Stimulated activated naive CD8-positive, alpha-beta T cell treated with anti-CD3 and anti-CD28 coated beads, Interleukin-15, Interleukin-2, amounts not matched to agents 100 ng/mL and 50 ng/mL, for 24 hours (primary cell): ENCODE results near the gene TMEFF2.
"Not testable (repeated sequence)": the region's sequence is repeated elsewhere in the genome, so short reads cannot be mapped to it uniquely, and the experiment has no call there.

ENCODE experiments used
- H3K27ac Mint-ChIP-seq: one replicate; pipeline ENCODE4 v1.8.0; 2021; ENCODE audit warnings: mild to moderate bottlenecking, mixed read lengths
- H3K27me3 Mint-ChIP-seq: one replicate; pipeline ENCODE4 v1.8.0; 2021; ENCODE audit warnings: mixed read lengths
- H3K36me3 Mint-ChIP-seq: one replicate; pipeline ENCODE4 v1.8.0; 2021; ENCODE audit warnings: low read depth, mixed read lengths
- H3K4me1 Mint-ChIP-seq: one replicate; pipeline ENCODE4 v1.8.0; 2021; ENCODE audit warnings: low read depth, mixed read lengths
- H3K4me3 Mint-ChIP-seq: one replicate; pipeline ENCODE4 v1.8.0; 2021; ENCODE audit warnings: mild to moderate bottlenecking, mixed read lengths
- H3K9me3 Mint-ChIP-seq: one replicate; pipeline ENCODE4 v1.8.0; 2021; ENCODE audit warnings: mixed read lengths

Gene TMEFF2

GRCh38 chr2:192126912-192127311 is 67.8 kb downstream of the TMEFF2 start:
- H3K4me3 Mint-ChIP-seq: no peak overlapping the region
- no peaks in the 10 kb centered on the region for H3K36me3 Mint-ChIP-seq
- H3K27ac Mint-ChIP-seq: no peak overlapping the region
- H3K4me1 Mint-ChIP-seq: no peaks in the 10 kb centered on the region
- no peaks in the 10 kb centered on the region for H3K27me3 Mint-ChIP-seq
- H3K9me3 Mint-ChIP-seq: no peaks in the 10 kb centered on the region

- Mint-ChIP-seq H3K4me1 (no peaks in the 10 kb centered on the region), H3K9me3 (no peaks in the 10 kb centered on the region), H3K36me3 (no peaks in the 10 kb centered on the region), H3K4me3 (no peak overlapping the region), H3K27me3 (no peaks in the 10 kb centered on the region), H3K27ac (no peak overlapping the region)
These were observed 68.3 kb downstream of the TMEFF2 start for GRCh38 chr2:192126426-192126825.

GRCh38 chr2:192124571-192124970 is 70.2 kb downstream of the TMEFF2 start:
- Mint-ChIP-seq H3K9me3 (no peaks in the 10 kb centered on the region), H3K4me1 (no peaks in the 10 kb centered on the region), H3K4me3 (no peak overlapping the region), H3K27ac (no peak overlapping the region), H3K27me3 (no peaks in the 10 kb centered on the region), H3K36me3 (no peaks in the 10 kb centered on the region)

DNA sequence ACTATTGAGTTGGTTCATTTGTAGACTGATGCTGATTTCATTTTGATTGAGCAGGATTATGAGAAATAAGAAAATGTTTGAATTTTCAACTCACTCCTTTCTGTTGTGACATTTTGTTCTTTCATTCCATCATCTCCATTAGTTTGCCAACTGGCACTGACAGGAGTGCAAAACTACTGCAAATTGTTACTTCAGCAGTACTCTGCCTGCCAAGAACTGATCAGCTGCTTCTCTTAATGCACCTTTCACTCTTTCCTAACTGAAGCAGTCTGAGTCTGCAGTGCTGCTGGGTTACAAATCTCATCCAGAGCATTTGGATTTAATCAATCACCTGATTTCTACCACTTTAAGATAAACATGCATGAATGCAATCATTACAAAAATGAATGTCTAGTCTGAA is 70.9 kb downstream of the TMEFF2 start:
- H3K36me3 Mint-ChIP-seq: no peaks in the 10 kb centered on the region
- no peak overlapping the region for H3K4me3 Mint-ChIP-seq
- H3K27ac Mint-ChIP-seq: no peak overlapping the region
- no peaks in the 10 kb centered on the region for H3K9me3 Mint-ChIP-seq
- H3K27me3 Mint-ChIP-seq: no peaks in the 10 kb centered on the region
- H3K4me1 Mint-ChIP-seq: no peaks in the 10 kb centered on the region

DNA sequence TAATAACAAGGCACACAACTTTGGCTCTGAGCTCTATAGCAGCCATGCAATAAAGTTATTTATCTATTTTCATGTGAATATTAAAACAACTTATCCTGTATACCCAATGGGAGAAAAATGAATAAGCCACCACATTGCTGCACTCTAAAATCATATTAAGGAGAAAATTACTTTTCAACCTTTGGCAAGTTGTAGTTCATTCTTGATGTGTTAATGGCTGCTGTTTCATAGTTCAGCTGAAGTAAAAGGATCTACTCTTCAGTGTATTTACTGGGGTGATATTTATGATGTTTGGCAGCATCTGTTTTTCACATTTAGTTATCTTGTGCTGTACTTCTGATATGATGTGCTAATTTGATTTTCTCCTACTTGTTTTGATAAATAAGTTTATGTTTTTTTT is 71.8 kb downstream of the TMEFF2 start:
- Mint-ChIP-seq H3K36me3 (no peaks in the 10 kb centered on the region), H3K27ac (no peak overlapping the region), H3K4me3 (no peak overlapping the region), H3K9me3 (no peaks in the 10 kb centered on the region), H3K27me3 (no peaks in the 10 kb centered on the region), H3K4me1 (no peaks in the 10 kb centered on the region)

DNA sequence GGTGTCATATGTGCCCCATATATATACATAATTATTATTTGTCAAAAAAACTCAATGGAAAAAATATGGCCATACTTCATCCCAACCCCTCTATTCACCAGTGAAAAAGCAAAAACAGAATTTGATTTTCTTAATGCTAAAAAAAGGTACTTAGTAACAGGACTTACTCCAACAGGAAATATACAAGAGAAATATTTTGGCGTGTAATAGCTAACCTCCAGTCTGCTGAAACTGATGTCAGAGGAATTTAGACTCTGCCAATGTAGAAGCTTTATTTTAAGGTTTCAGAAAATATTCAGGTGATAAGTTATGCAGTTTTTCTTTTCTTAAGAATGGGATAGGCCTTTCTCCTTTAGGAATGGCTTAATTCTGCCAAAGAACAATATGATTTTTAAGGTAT is 72.6 kb downstream of the TMEFF2 start:
- Mint-ChIP-seq H3K27ac (no peak overlapping the region), H3K36me3 (no peaks in the 10 kb centered on the region), H3K4me3 (no peak overlapping the region), H3K9me3 (no peaks in the 10 kb centered on the region), H3K4me1 (no peaks in the 10 kb centered on the region), H3K27me3 (no peaks in the 10 kb centered on the region)

DNA sequence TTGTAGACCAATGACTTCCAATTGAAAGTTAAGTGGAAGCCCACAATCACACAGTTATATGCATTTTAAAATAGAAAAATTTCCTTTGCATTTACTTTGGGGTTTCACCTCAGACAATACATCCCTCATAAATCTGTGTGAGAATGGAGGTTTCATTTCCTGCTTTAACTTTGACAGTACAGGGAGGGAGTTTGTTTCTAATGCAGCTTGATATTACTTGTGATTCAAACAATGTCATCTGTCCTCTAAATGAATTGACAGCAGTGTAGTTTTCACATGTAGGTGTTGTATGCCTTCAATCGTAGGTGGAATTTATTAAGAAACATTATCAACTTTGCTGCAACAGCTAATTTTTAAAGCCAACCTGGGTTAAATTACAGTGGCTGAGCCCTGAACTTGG is 75.2 kb downstream of the TMEFF2 start:
- Mint-ChIP-seq H3K27me3 (peaks cover 5% of the 10 kb centered on the region), H3K4me3 (no peak overlapping the region), H3K36me3 (no peaks in the 10 kb centered on the region), H3K4me1 (no peaks in the 10 kb centered on the region), H3K9me3 (peaks cover 8% of the 10 kb centered on the region), H3K27ac (no peak overlapping the region)

DNA sequence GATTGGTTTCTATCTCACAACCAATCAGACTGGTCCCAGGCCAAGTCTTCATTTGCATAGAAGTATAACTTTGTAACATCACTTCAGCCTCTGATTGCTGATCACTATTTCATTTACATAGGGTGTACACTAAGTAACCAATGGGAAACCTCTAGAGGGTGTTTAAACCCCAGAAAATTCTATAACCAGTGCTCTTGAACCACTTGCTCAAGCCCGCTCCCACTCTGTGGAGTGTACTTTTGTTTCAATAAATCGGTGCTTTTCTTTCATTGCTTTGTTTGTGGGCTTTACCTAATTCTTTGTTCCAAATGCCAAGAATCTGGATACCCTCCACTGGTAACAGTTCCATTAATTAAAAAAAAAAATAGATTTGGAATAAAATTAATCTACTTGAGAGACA is 77.0 kb downstream of the TMEFF2 start:
- Mint-ChIP-seq H3K4me1 (no peaks in the 10 kb centered on the region), H3K9me3 (peaks cover 8% of the 10 kb centered on the region), H3K4me3 (no peak overlapping the region), H3K36me3 (no peaks in the 10 kb centered on the region), H3K27me3 (peaks cover 5% of the 10 kb centered on the region), H3K27ac (no peak overlapping the region)

- H3K36me3 Mint-ChIP-seq, H3K9me3 Mint-ChIP-seq, H3K4me1 Mint-ChIP-seq, H3K27me3 Mint-ChIP-seq, H3K4me3 Mint-ChIP-seq, H3K27ac Mint-ChIP-seq: not testable (repeated sequence)
These were observed 83.2 kb downstream of the TMEFF2 start for GRCh38 chr2:192111536-192111935.

GRCh38 chr2:192099742-192100141 is 95.0 kb downstream of the TMEFF2 start:
- Mint-ChIP-seq H3K9me3 (no peaks in the 10 kb centered on the region), H3K4me3 (no peak overlapping the region), H3K4me1 (no peaks in the 10 kb centered on the region), H3K36me3 (no peaks in the 10 kb centered on the region), H3K27me3 (peaks cover 11% of the 10 kb centered on the region), H3K27ac (no peak overlapping the region)

- no peaks in the 10 kb centered on the region for H3K36me3 Mint-ChIP-seq
- H3K4me3 Mint-ChIP-seq: no peak overlapping the region
- peaks cover 9% of the 10 kb centered on the region for H3K27me3 Mint-ChIP-seq
- H3K27ac Mint-ChIP-seq: no peak overlapping the region
- no peaks in the 10 kb centered on the region for H3K9me3 Mint-ChIP-seq
- H3K4me1 Mint-ChIP-seq: no peaks in the 10 kb centered on the region
These were observed 95.8 kb downstream of the TMEFF2 start for GRCh38 chr2:192098814-192099491.

- Mint-ChIP-seq H3K4me1 (no peaks in the 10 kb centered on the region), H3K9me3 (no peaks in the 10 kb centered on the region), H3K27ac (no peak overlapping the region), H3K36me3 (no peaks in the 10 kb centered on the region), H3K27me3 (no peaks in the 10 kb centered on the region), H3K4me3 (no peak overlapping the region)
These were observed 103.3 kb downstream of the TMEFF2 start for GRCh38 chr2:192091476-192091875.

DNA sequence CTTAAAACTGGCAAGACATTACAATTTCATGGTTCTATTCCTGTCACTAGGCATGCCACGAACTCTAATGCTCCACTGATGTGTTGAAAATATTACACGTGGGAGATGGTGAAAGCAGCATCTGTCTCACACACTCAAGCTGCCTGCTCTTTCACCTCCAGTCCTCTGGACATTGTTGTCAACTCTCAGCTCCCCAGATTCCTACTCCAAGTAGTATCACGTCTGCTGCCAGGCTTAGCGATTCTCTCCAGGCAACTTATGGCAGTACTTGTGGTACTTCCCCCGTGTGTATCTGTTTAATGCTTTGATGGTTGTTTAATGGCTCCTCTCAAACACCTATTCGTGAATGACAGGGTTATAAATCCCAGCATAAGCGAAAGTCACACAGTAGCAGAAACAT is 103.8 kb downstream of the TMEFF2 start:
- no peaks in the 10 kb centered on the region for H3K27me3 Mint-ChIP-seq

GRCh38 chr2:192087398-192087958 is 107.3 kb downstream of the TMEFF2 start:
- no peak overlapping the region for H3K27ac Mint-ChIP-seq

More for the DNA sequence above, 103.8 kb downstream of the TMEFF2 start:
- Mint-ChIP-seq H3K36me3 (no peaks in the 10 kb centered on the region), H3K4me1 (no peaks in the 10 kb centered on the region), H3K4me3 (no peak overlapping the region), H3K27ac (no peak overlapping the region), H3K9me3 (no peaks in the 10 kb centered on the region)

DNA sequence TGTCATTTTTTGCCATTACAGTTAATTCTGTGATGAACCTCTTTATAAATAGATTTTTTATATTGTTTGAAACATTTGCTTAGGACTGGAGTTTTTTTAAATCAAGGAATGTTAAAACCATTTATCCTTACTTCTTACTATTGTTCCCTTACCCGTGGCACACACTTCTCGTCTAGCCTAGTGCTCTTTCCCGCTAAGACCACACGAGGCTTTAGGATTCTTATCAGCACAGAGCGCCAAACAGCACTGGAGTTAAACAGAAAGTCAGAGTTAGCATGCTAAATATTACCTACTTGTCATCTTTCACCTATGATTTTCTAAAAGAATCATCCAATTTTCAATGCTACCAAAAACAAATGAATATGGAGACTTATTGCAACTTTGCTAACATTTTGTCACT is 112.6 kb downstream of the TMEFF2 start:
- no peaks in the 10 kb centered on the region for H3K36me3 Mint-ChIP-seq

More at GRCh38 chr2:192087398-192087958, 107.3 kb downstream of the TMEFF2 start:
- no peaks in the 10 kb centered on the region for H3K4me1 Mint-ChIP-seq
- peaks cover 3% of the 10 kb centered on the region for H3K27me3 Mint-ChIP-seq
- no peaks in the 10 kb centered on the region for H3K36me3 Mint-ChIP-seq
- H3K9me3 Mint-ChIP-seq: no peaks in the 10 kb centered on the region
- no peak overlapping the region for H3K4me3 Mint-ChIP-seq

GRCh38 chr2:192080096-192080495 is 114.6 kb downstream of the TMEFF2 start:
- not testable (repeated sequence) for H3K36me3 Mint-ChIP-seq, H3K27ac Mint-ChIP-seq, H3K27me3 Mint-ChIP-seq, H3K9me3 Mint-ChIP-seq, H3K4me1 Mint-ChIP-seq, H3K4me3 Mint-ChIP-seq

More for the DNA sequence above, 112.6 kb downstream of the TMEFF2 start:
- Mint-ChIP-seq H3K9me3 (no peaks in the 10 kb centered on the region), H3K27ac (no peak overlapping the region), H3K4me3 (no peak overlapping the region), H3K4me1 (no peaks in the 10 kb centered on the region), H3K27me3 (peaks cover 3% of the 10 kb centered on the region)
